OCI-LY7 (cell line): ENCODE measurements around the gene HTT. TPM values are rescaled to one million over a fixed set of nuclear protein-coding genes. Genes with fewer than 3 reads are reported as not detected.
A peak's percentile ranks its signal among the peaks of the same experiment; 100 is the strongest.

Experiments used
- BruUV-seq: library from RNA; stranded (reverse); fragments of 400-500 nt; replicated peaks from 2 replicates; lab custom pipeline; 2021; lab: Mats Ljungman, UMichigan
- CTCF ChIA-PET: fragments of 300-600 bp; sonication (Branson Sonifier 250); formaldehyde crosslinking; loops from one replicate; lab custom pipeline; 2022; ENCODE audit warnings: antibody characterized with exemption; ENCODE audit not compliant: unreplicated experiment; lab: Charles Lee
- POLR2A ChIA-PET: fragments of 300-600 bp; sonication (Branson Sonifier 250); formaldehyde crosslinking; loops from one replicate; lab custom pipeline; 2022; ENCODE audit warnings: antibody characterized with exemption; lab: Charles Lee
- DNase-seq: peaks from one replicate; pipeline ENCODE4 v3.0.0-alpha.2; 2015; ENCODE audit warnings: low spot score
- H2AFZ ChIP-seq: fragments of 200-600 bp; sonication (generic), shearing (Covaris generic); 2 replicates; pipeline ENCODE4 v1.6.1; 2014; ENCODE audit warnings: mild to moderate bottlenecking, antibody characterized with exemption, low read length, moderate library complexity
- H3K27ac ChIP-seq: fragments of 200-600 bp; sonication (generic); 2 replicates; pipeline ENCODE4 v1.5.1; 2014; ENCODE audit warnings: mixed run types, low read depth, mild to moderate bottlenecking, moderate library complexity, low read length, inconsistent platforms; ENCODE audit not compliant: poor library complexity, severe bottlenecking
- H3K36me3 ChIP-seq: fragments of 200-600 bp; sonication (generic); 2 replicates; pipeline ENCODE4 v1.6.1; 2014; ENCODE audit warnings: mild to moderate bottlenecking, antibody characterized with exemption, low read length, moderate library complexity, mixed read lengths; ENCODE audit not compliant: insufficient read depth
- H3K4me1 ChIP-seq: fragments of 200-600 bp; sonication (generic); 2 replicates; pipeline ENCODE4 v1.5.1; 2014; ENCODE audit warnings: mild to moderate bottlenecking, low read length; ENCODE audit not compliant: insufficient read depth, poor library complexity, severe bottlenecking
- H3K4me2 ChIP-seq: fragments of 200-600 bp; sonication (generic); 2 replicates; pipeline ENCODE4 v1.6.1; 2014; ENCODE audit warnings: mild to moderate bottlenecking, low read length
- H3K4me3 ChIP-seq: fragments of 200-600 bp; sonication (generic); 2 replicates; pipeline ENCODE4 v1.5.1; 2014; ENCODE audit warnings: mild to moderate bottlenecking, low read depth, low read length; ENCODE audit not compliant: poor library complexity, severe bottlenecking
- H3K79me2 ChIP-seq: fragments of 200-600 bp; sonication (generic); 2 replicates; pipeline ENCODE4 v1.6.1; 2016; ENCODE audit warnings: low read depth, mild to moderate bottlenecking, low read length, moderate library complexity, mixed read lengths; ENCODE audit not compliant: insufficient read depth
- H3K9me2 ChIP-seq: fragments of 200-600 bp; sonication (generic); 2 replicates; pipeline ENCODE4 v1.6.1; 2016; ENCODE audit warnings: mild to moderate bottlenecking, low read length, mixed read lengths; ENCODE audit not compliant: insufficient read depth
- H3K9me3 ChIP-seq: fragments of 200-600 bp; sonication (generic); 2 replicates; pipeline ENCODE4 v1.6.1; 2014; ENCODE audit warnings: mild to moderate bottlenecking, mixed run types, low read length, mixed read lengths
- H4K20me1 ChIP-seq: fragments of 200-600 bp; sonication (generic); 2 replicates; pipeline ENCODE4 v1.6.1; 2014; ENCODE audit warnings: mild to moderate bottlenecking, antibody characterized with exemption, low read length, moderate library complexity, mixed read lengths; ENCODE audit not compliant: insufficient read depth
- EZH2phosphoT487 ChIP-seq: fragments of 200-600 bp; sonication (generic); IDR thresholded peaks from 2 replicates; pipeline ENCODE4 v1.6.1; 2018; ENCODE audit warnings: low read depth, borderline replicate concordance, mild to moderate bottlenecking, mixed run types, antibody characterized with exemption, low read length, moderate library complexity, mixed read lengths
- intact Hi-C: fragments of 100-400 bp; cut with micrococcal nuclease; formaldehyde crosslinking; loops from one replicate; pipeline ENCODE4 v1.10.0; 2022; ENCODE audit not compliant: unreplicated experiment
- total RNA-seq, 2 experiments: library from RNA; depleted of rRNA in 1 of 2; stranded (reverse); fragments of >200 nt in 1 of 2; shearing (Covaris generic) in 1 of 2; gene quantifications; 2 replicates each; pipeline ENCODE4 v1.2.3, GENCODE V29; 2014 to 2022
- TF ChIP-seq, protein P1 (sequence below): fragments of 200-600 bp; sonication (generic); conservative IDR thresholded peaks from 2 replicates; pipeline ENCODE4 v1.5.1; 2014; ENCODE audit warnings: mild to moderate bottlenecking, antibody characterized with exemption, low read length, moderate library complexity, mixed read lengths

Gene HTT
- total RNA-seq, 2 experiments from 2014 or later, result 36.4 to 91.3 TPM

DNA sequence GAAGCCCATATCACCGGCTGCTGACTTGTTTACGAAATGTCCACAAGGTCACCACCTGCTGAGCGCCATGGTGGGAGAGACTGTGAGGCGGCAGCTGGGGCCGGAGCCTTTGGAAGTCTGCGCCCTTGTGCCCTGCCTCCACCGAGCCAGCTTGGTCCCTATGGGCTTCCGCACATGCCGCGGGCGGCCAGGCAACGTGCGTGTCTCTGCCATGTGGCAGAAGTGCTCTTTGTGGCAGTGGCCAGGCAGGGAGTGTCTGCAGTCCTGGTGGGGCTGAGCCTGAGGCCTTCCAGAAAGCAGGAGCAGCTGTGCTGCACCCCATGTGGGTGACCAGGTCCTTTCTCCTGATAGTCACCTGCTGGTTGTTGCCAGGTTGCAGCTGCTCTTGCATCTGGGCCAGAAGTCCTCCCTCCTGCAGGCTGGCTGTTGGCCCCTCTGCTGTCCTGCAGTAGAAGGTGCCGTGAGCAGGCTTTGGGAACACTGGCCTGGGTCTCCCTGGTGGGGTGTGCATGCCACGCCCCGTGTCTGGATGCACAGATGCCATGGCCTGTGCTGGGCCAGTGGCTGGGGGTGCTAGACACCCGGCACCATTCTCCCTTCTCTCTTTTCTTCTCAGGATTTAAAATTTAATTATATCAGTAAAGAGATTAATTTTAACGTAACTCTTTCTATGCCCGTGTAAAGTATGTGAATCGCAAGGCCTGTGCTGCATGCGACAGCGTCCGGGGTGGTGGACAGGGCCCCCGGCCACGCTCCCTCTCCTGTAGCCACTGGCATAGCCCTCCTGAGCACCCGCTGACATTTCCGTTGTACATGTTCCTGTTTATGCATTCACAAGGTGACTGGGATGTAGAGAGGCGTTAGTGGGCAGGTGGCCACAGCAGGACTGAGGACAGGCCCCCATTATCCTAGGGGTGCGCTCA lies 165.8 kb downstream of the HTT start:
- Histone ChIP-seq H3K4me1 (no peaks in the 10 kb centered on the region), H2AFZ (no peak overlapping the region), H3K9me2 (no peaks in the 10 kb centered on the region), H3K4me3 (no peak overlapping the region), H3K9me3 (no peaks in the 10 kb centered on the region), H4K20me1 (no peaks in the 10 kb centered on the region), H3K79me2 (no peaks in the 10 kb centered on the region), H3K4me2 (no peak overlapping the region), H3K27ac (no peak overlapping the region), H3K36me3 (peaks cover 38% of the 10 kb centered on the region; the same call in 1 of the 2 replicates)
- BruUV-seq, result TSS peak; percentile 59
- POLR2A ChIA-PET, result interaction anchor here (1.1 kb wide), 1 partner anchor 90 kb away, joined by 4 read pairs; no protein-coding TSS in a partner anchor
- DNase-seq, result no peak
- TF ChIP-seq, protein P1, sequence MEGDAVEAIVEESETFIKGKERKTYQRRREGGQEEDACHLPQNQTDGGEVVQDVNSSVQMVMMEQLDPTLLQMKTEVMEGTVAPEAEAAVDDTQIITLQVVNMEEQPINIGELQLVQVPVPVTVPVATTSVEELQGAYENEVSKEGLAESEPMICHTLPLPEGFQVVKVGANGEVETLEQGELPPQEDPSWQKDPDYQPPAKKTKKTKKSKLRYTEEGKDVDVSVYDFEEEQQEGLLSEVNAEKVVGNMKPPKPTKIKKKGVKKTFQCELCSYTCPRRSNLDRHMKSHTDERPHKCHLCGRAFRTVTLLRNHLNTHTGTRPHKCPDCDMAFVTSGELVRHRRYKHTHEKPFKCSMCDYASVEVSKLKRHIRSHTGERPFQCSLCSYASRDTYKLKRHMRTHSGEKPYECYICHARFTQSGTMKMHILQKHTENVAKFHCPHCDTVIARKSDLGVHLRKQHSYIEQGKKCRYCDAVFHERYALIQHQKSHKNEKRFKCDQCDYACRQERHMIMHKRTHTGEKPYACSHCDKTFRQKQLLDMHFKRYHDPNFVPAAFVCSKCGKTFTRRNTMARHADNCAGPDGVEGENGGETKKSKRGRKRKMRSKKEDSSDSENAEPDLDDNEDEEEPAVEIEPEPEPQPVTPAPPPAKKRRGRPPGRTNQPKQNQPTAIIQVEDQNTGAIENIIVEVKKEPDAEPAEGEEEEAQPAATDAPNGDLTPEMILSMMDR, result no peak
- no peak for TF ChIP-seq EZH2phosphoT487
- intact Hi-C loops, result no loop called here
- CTCF ChIA-PET, result no interaction called here

DNA sequence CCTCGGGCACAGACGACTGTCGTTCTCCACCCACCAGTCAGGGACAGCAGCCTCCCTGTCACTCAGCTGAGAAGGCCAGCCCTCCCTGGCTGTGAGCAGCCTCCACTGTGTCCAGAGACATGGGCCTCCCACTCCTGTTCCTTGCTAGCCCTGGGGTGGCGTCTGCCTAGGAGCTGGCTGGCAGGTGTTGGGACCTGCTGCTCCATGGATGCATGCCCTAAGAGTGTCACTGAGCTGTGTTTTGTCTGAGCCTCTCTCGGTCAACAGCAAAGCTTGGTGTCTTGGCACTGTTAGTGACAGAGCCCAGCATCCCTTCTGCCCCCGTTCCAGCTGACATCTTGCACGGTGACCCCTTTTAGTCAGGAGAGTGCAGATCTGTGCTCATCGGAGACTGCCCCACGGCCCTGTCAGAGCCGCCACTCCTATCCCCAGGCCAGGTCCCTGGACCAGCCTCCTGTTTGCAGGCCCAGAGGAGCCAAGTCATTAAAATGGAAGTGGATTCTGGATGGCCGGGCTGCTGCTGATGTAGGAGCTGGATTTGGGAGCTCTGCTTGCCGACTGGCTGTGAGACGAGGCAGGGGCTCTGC lies 166.5 kb downstream of the HTT start:
- no peak overlapping the region for H3K27ac ChIP-seq
- H3K9me2 ChIP-seq, result no peaks in the 10 kb centered on the region
- H3K79me2 ChIP-seq, result no peaks in the 10 kb centered on the region
- H3K36me3 ChIP-seq, result peaks cover 31% of the 10 kb centered on the region; the same call in 1 of the 2 replicates
- no peaks in the 10 kb centered on the region for H4K20me1 ChIP-seq
- POLR2A ChIA-PET, result no interaction called here
- H3K9me3 ChIP-seq, result no peaks in the 10 kb centered on the region
- no TSS peak for BruUV-seq
- no peak overlapping the region for H2AFZ ChIP-seq
- DNase-seq, result no peak
- no peak overlapping the region for H3K4me3 ChIP-seq
- no peaks in the 10 kb centered on the region for H3K4me1 ChIP-seq
- CTCF ChIA-PET, result no interaction called here
- intact Hi-C loops, result no loop called here
- TF ChIP-seq, protein P1, result no peak
- no peak overlapping the region for H3K4me2 ChIP-seq
